Keratinocyte (primary cell): Measurements from ENCODE around the gene CDH13. TPM values are rescaled to one million over a fixed set of nuclear protein-coding genes. Genes with fewer than 3 reads are reported as not detected.

Experiments used
- DNase-seq: peaks from one replicate; pipeline ENCODE4 v3.0.0-alpha.2; 2011; ENCODE audit warnings: low read depth, missing footprints, low spot score
- FAIRE-seq: peaks from 2 replicates; lab custom pipeline; 2011; peaks lifted over from hg19 to GRCh38; lab: Jason Lieb, UNC
- H2AFZ ChIP-seq: 2 replicates; pipeline ENCODE4 v1.6.0; 2012; ENCODE audit warnings: low read length, control low read depth, inconsistent platforms; ENCODE audit not compliant: control insufficient read depth
- H3K27ac ChIP-seq: 2 replicates; pipeline ENCODE4 v1.5.1; 2011; ENCODE audit warnings: low read length; ENCODE audit not compliant: control insufficient read depth, insufficient read depth
- H3K27me3 ChIP-seq: 3 replicates; pipeline ENCODE4 v1.6.0; 2011; ENCODE audit warnings: low read length; ENCODE audit not compliant: control insufficient read depth, insufficient read depth; ENCODE audit errors: extremely low read depth
- H3K36me3 ChIP-seq, 2 experiments: 2 replicates in 1 of 2; 3 replicates in 1 of 2; pipeline ENCODE4 v1.5.1; 2011; ENCODE audit warnings: low read length in 2 of 2, mild to moderate bottlenecking in 1 of 2; ENCODE audit not compliant: control insufficient read depth in 2 of 2, insufficient read depth in 2 of 2; ENCODE audit errors: extremely low read depth in 1 of 2
- H3K4me1 ChIP-seq: 3 replicates; pipeline ENCODE4 v1.5.1; 2011; ENCODE audit warnings: low read length; ENCODE audit not compliant: control insufficient read depth, insufficient read depth; ENCODE audit errors: extremely low read depth
- H3K4me2 ChIP-seq: 3 replicates; pipeline ENCODE4 v1.6.0; 2011; ENCODE audit warnings: low read depth, low read length; ENCODE audit not compliant: control insufficient read depth, insufficient read depth; ENCODE audit errors: extremely low read depth
- H3K4me3 ChIP-seq, 3 experiments: fragments of 200-600 bp in 1 of 3; sonication (generic) in 1 of 3; 2 replicates in 2 of 3; 3 replicates in 1 of 3; pipeline ENCODE4 v1.5.1; 2011 to 2016; ENCODE audit warnings: low read length in 3 of 3, mild to moderate bottlenecking in 3 of 3, control low read depth in 2 of 3, inconsistent platforms in 1 of 3, low read depth in 1 of 3, mixed read lengths in 1 of 3, mixed run types in 1 of 3, moderate library complexity in 1 of 3; ENCODE audit not compliant: control insufficient read depth in 2 of 3, insufficient read depth in 2 of 3; ENCODE audit errors: extremely low read depth in 1 of 3
- H3K79me2 ChIP-seq: 2 replicates; pipeline ENCODE4 v1.6.0; 2012; ENCODE audit warnings: low read length; ENCODE audit not compliant: control insufficient read depth, insufficient read depth
- H3K9ac ChIP-seq: 3 replicates; pipeline ENCODE4 v1.6.0; 2011; ENCODE audit warnings: low read length; ENCODE audit not compliant: control insufficient read depth, insufficient read depth; ENCODE audit errors: extremely low read depth
- H3K9me1 ChIP-seq: 3 replicates; pipeline ENCODE4 v1.6.0; 2011; ENCODE audit warnings: low read length; ENCODE audit not compliant: control insufficient read depth, insufficient read depth; ENCODE audit errors: extremely low read depth
- H3K9me3 ChIP-seq: 2 replicates; pipeline ENCODE4 v1.5.1; 2012; ENCODE audit warnings: low read depth, low read length; ENCODE audit not compliant: control insufficient read depth
- H4K20me1 ChIP-seq: 3 replicates; pipeline ENCODE4 v1.6.0; 2011; ENCODE audit warnings: low read length; ENCODE audit not compliant: control insufficient read depth, insufficient read depth; ENCODE audit errors: extremely low read depth
- CTCF ChIP-seq, 3 experiments: IDR thresholded peaks in 1 of 3; conservative IDR thresholded peaks in 1 of 3; optimal IDR thresholded peaks in 1 of 3; 2 replicates in 2 of 3; 3 replicates in 1 of 3; pipeline versions ENCODE3 to v1.5.1; 2011; ENCODE audit warnings: low read length in 3 of 3, mild to moderate bottlenecking in 3 of 3, moderate library complexity in 2 of 3, control low read depth in 1 of 3, inconsistent platforms in 1 of 3; ENCODE audit not compliant: insufficient read depth in 2 of 3; ENCODE audit errors: extremely low read depth in 1 of 3
- EZH2 ChIP-seq: IDR thresholded peaks from one replicate; pipeline ENCODE4 v1.6.1; 2012; ENCODE audit warnings: inconsistent platforms, mild to moderate bottlenecking, low read length, moderate library complexity
- dilution Hi-C: fragments of 300-500 bp; cut with MboI; formaldehyde crosslinking; loops from one replicate; pipeline ENCODE4 v1.7.0; 2020; ENCODE audit warnings: low sequenced_read_pairs; ENCODE audit not compliant: extremely low pct_ligation_motif_present
- polyA plus RNA-seq, 5 experiments: library from polyadenylated mRNA; depleted of rRNA in 3 of 5; stranded (reverse) in 3 of 5; stranded (forward) in 1 of 5; unstranded in 1 of 5; fragments of >200 nt; gene quantifications; 1 replicate in 1 of 5; 2 replicates in 3 of 5; 3 replicates in 1 of 5; pipeline versions ENCODE4 v1.2.1 to v1.2.3, GENCODE V29; 2011 to 2012; ENCODE audit warnings: missing spikeins in 2 of 5, low read depth in 1 of 5, low replicate concordance in 1 of 5

Gene CDH13
- polyA plus RNA-seq, 1 donor (not counting 4 experiments of a cell fraction or from before 2014, with no cell fraction given): 111 TPM

GRCh38 chr16:82713778-82714177 lies 87.0 kb downstream of the CDH13 start:
- Histone ChIP-seq H3K9me1 (no peaks in the 10 kb centered on the region), H3K9ac (no peak overlapping the region), H3K4me3 (no peak overlapping the region), H2AFZ (no peak overlapping the region), H3K27ac (no peak overlapping the region), H3K4me1 (peaks cover 4% of the 10 kb centered on the region), H3K79me2 (peaks cover 10% of the 10 kb centered on the region), H3K27me3 (no peaks in the 10 kb centered on the region), H3K4me2 (no peak overlapping the region), H4K20me1 (peaks cover 3% of the 10 kb centered on the region), H3K36me3 (peaks cover 3 to 6% of the 10 kb centered on the region in 2 experiments), H3K9me3 (no peaks in the 10 kb centered on the region)
- no peak for TF ChIP-seq EZH2
- TF ChIP-seq CTCF (optimal IDR thresholded peaks at IDR 0.05 in 1 of 3, IDR thresholded peaks at IDR 0.05 in 1 of 3, conservative IDR thresholded peaks at IDR 0.05 in 1 of 3; ENCODE audit: extremely low read depth in 1 of 3, insufficient read depth in 2 of 3, low read length in 3 of 3): no peak
- dilution Hi-C loops: no loop called here
- FAIRE-seq (no peak), DNase-seq (no peak)

GRCh38 chr16:82715160-82715559 lies 88.4 kb downstream of the CDH13 start:
- Histone ChIP-seq H3K9ac (no peak overlapping the region), H4K20me1 (peaks cover 3% of the 10 kb centered on the region), H2AFZ (no peak overlapping the region), H3K4me1 (peaks cover 4% of the 10 kb centered on the region), H3K27me3 (no peaks in the 10 kb centered on the region), H3K27ac (no peak overlapping the region), H3K4me2 (no peak overlapping the region), H3K9me3 (no peaks in the 10 kb centered on the region), H3K4me3 (no peak overlapping the region), H3K79me2 (peaks cover 7% of the 10 kb centered on the region), H3K9me1 (no peaks in the 10 kb centered on the region), H3K36me3 (peaks cover 3 to 6% of the 10 kb centered on the region in 2 experiments)
- DNase-seq (no peak), FAIRE-seq (no peak)
- dilution Hi-C loops: no loop called here
- no peak for TF ChIP-seq EZH2
- TF ChIP-seq CTCF (optimal IDR thresholded peaks at IDR 0.05 in 1 of 3, IDR thresholded peaks at IDR 0.05 in 1 of 3, conservative IDR thresholded peaks at IDR 0.05 in 1 of 3; ENCODE audit: extremely low read depth in 1 of 3, insufficient read depth in 2 of 3, low read length in 3 of 3): no peak
